HG03060 (cell line): ENCODE results near the gene LYPD5.
"Not testable (repeated sequence)": the region's sequence is repeated elsewhere in the genome, so short reads cannot be mapped to it uniquely, and the experiment has no call there.

ENCODE experiments used
- ATAC-seq: cut with Tn5 transposase; IDR thresholded peaks from one replicate; pipeline ENCODE4 v1.9.1; 2021; ENCODE audit warnings: low read depth, moderate number of reproducible peaks; ENCODE audit not compliant: unreplicated experiment

The LYPD5 gene

DNA sequence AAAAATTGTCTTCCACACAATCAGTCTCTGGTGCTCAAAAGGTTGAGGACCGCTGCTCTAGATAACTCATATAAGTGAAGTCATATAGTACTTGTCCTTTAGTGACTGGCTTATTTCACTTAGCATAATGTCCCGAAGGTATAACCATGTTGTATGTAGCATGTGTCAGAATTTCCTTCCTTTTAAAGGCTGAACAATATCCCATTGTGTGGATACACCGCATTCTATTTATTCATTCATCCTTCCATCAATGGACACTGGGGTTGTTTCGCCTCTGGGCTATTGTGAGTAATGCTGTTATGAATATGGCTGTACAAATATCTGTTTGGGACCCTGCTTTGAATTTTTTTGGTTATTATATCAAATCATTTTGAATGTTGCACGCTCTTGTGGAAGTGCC, 4.6 kb upstream of the LYPD5 start:
- ATAC-seq: no peak

DNA sequence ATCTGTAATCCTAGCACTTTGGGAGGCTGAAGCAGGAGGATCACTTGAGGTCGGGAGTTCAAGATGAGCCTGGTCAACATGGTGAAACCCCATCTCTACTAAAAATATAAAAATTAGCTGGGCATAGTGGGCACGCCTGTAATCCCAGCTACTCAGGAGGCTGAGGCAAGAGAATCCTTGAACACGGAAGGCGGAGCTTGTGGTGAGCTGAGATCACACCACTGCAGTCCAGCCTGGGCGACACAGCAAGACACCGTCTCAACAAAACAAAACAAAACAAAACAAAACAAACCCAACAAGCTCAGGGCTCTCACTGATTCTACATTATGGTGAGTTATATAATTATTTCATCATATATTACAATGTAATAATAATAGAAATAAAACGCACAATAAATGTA, 4.2 kb upstream of the LYPD5 start:
- not testable (repeated sequence) for ATAC-seq

DNA sequence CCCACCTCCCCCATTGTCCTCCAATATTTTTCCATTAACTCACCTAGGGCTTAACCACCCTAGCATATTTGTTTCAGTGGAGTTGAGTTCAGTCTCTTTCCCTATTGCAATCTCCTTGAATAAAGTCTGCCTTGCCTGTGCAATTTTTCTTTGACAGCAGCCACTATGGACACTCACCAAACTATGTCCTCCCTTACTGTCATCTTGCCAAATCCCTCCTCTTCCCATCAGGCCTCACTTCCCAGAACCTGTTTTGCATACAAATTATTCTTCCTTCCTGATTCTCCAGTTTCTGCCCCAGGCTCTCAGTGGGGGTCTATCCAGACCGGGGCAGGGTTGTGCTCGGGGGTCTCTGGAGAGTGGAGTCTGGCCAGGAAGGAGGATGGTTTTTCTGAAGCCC, 2.2 kb upstream of the LYPD5 start:
- no peak for ATAC-seq

DNA sequence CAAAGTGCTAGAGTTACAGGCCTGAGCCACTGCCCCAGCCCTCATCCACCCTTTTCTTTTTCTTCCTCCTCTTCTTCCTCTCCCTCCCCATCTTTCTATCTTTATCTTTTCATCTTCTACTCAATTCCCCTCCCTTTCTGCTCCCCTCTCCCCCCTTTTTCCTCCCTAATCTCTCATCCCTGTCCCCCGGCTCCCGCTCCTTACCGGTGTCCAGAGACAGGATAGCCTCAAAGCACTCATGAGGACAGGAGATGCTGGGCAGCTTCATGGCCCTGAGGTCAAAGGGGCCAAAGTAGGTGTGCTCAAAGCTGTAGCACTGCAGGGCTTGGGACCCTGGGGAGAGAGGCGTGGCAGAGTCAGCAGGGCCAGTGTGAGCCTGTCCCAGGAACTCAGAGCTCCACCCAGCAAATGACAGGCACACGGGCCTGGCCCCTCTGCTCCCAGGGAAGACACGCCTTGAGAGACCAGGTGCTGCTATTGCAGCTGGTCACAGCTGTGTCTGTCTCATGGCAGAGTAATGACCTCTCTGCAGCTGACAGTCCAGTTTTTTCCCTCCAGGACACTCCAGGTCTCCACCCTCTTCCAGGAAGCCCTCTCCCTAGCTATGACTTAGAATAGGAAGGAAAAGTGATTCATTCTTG, 2.6 kb downstream of the LYPD5 start:
- ATAC-seq: no peak

DNA sequence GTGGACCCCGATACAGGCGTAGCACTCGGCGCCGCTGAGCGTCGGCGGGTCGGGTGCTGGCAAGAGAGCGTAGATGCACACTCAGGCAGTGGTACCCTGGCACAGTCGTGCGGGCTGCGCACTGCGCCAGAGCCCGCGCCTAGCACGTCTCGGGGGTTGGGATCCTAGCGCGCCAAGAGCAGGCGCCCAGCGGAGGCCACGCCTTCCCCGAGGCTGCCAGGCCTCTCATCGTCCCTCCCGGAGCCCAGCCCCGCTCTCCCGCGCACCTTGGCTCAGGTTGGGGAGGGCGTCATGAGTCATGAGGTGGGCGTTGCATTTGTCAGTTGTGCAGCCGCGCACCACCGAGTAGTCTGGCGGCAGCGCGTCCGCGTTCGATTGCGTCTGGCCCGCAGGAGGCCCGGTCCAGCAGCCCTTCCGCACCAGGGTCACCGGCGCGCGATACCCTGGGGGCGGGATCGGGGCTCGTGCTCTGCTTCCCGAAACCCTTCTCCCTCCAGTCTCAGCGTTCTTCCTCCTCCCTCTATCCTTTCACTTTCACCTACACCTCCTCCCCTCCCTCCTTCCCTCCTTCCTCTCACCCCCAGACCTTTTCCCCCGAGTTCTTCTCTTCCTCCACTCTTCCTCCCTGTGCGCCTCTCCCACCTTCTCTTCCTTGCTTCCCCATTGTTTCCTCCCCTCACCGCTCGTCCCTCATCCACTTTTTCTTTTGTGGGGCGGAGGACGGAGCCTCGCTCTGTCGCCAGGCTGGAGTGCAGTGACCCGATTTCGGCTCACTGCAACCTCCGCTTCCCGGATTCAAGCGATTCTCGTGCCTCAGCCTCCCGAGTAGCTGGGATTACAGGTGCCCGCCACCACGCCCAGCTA, 3.5 kb downstream of the LYPD5 start:
- no peak for ATAC-seq

DNA sequence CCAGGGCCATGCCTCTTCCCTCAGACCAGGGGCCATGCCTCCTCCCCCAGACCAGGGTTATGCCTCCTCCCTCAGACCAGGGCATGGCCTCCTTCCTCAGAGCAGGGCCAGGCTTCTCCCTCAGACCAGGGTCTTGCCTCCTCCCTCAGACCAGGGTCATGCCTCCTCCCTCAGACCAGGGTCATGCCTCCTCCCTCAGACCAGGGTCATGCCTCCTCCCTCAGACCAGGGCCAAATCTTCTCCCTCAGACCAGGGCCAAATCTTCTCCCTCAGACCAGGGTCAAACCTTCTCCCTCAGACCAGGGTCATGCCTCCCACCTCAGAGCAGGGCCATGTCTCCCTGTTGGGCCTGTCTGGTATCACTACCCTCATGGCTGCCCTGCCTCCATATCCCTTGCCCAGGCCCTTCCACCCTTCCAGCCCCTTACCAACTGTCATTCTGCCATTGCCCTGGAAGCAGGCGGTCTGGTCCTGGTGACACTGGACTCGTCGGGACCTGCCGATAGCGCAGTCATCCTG, 4.2 kb downstream of the LYPD5 start:
- no peak for ATAC-seq

DNA sequence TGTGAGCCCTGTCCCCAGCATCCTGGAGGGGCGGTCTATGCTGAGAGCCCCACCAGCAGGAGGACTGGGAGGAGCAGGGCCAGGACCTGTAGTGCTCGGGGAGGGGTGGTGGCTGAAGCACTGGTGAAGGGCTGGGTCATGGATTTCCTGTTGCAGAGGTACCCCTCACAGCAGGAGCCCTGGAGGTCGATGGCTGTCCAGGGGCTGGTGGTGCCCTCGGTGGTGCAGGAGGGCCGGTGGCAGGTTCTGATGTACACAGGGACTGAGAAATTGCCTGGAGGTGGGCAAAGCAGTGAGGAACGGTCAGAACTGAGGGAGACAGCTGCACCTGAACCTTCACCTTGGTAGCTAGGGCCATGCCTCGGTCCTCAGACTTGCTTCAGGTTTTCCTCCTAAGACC, 4.7 kb downstream of the LYPD5 start:
- ATAC-seq: no peak

DNA sequence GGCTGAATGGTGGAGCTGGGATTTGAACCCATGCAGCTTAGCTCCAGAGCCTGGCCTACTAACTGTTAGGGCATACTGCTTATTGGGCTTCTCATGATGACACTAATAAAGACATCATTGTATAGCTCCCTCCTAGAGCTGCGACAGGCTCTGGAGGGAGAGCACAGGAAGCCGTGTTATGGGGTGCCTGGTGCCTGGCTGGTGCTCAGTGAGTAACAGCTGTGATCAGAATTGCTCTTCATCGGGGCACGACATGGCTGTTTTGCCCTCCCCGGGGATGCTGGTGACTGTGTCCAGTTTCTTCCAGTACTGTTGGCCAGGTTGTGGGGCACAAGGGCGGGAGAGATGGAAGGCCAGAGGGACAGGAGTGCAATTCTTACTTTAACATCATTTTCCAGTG, 5.1 kb downstream of the LYPD5 start:
- ATAC-seq: no peak

DNA sequence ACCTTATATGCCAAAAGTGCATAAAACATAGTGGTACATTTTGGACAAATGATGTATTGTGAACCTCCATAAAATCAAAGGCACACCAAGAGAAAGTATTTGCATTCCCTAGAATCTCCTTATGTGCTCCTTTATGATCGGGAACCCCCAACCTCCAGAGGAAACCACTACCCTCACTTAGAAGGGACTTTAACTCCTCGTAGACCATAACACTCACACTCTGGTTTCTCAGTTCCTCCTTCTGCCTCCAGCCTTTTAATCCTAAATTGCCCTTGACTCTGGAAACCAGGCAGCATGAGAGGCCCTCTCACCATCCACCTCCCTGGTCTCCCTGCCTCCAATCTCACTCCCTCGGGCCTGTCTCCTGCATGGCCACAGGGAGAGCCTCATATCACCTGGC, 11.7 kb downstream of the LYPD5 start:
- ATAC-seq: no peak

DNA sequence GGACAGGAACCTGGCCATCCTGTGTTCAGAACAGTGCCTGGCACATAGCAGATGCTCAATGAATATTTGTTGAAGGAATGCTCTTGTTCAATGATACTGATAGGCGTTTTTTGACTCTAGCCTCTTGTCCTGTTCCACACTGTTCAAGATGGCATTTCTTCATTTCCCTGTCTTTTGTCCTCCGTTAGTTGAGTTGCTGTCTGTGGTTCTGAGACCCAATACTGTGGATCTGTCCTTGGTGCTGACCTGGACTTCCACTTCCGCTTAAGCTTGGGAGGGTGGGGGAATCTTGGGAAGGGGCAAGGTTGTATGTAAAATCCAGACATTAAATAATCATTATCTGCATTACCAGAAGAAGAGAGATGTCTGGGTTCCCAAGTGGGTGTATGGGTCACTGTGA, 13.2 kb downstream of the LYPD5 start:
- no peak for ATAC-seq

DNA sequence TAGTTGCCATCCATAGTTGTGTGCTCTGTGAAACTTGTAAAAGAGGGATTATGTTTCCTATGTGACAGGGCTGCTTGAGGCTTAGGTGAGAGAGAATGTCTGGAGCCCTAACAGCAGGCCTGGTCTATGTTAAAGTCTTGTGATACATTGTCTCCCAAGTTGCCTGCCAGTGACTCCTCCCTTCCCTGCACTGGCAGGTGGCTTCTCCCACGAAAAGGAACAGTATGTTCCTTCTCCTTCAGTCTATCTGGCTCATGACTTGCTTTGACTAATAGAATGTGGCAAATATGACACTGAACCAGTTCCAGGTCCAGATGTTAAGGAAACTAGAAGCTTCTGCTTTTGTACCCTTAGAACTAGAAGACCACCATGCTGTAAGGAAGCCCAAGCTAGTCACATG, 15.6 kb downstream of the LYPD5 start:
- no peak for ATAC-seq

DNA sequence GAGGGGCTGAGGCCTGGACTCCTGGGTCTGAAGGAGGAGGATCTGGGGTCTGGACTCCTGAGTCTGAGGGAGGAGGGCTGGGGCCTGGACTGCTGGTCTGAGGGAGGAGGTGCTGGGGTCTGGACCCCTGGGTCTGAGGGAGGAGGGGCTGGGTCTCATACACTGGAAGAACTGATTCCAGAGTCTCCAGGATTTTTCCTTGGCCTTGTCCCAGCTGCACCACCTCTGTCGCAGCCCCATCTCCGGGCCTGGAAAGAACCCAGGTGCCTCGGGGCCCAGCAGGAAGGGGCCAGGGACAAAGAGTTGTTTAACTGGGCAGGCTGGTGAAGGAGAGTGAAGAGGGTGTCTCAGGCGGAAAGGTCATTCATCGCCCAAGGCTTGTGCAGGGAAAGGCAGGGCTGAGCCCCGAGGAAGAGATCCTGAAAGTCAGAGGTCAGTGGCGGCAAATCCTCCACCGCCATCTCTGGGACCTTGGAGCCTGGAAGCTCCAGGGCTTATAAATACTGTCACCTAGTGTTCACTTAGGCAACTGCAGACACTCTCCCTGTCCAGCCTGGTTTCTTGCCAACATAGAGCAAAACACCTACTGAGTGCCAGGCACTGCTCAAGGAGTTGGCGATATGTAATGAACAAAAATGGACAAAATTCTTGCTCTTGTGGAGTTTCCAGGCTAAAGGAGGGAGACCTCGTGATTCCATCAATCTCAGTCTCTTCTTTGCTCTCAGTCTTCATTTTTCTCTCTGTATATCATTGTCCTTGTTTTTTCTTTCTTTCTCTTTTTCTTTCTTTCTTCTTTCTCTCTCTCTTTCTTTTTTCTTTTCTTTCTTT, 17.1 kb downstream of the LYPD5 start:
- ATAC-seq: no peak

DNA sequence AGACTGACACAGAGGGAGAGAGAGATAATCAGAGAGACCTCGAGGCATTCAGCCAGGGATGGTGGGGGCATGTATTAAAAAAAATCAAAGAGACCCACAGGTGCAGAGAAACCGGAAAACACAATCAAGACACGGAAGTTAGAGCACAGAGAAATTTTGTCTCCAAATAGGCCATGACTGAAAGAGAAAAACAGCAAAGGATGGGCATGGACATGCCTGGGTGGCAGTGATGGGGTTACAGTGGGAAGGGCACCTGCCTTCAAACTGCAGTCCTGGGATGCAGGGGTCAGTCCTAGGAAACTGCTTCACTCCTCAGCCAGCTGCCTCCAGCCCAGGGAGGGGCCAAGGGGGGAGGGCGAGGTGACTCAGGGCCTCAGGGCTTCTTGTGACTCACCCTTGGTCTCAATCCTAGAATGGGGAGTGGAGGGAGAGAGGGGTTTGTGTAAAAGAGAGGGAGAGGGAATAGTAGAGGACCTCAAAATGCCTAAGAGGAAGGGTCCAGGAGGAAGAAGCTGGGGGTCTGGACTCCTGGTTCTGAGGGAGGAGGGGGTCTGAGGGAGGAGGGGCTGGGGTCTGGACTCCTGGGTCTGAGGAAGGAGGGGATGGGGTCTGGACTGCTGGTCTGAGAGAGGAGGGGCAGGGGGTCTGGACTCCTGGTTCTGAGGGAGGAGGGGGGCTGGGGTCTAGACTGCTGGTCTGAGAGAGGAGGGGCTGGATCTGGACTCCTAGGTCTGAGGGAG, 17.8 kb downstream of the LYPD5 start:
- no peak for ATAC-seq

DNA sequence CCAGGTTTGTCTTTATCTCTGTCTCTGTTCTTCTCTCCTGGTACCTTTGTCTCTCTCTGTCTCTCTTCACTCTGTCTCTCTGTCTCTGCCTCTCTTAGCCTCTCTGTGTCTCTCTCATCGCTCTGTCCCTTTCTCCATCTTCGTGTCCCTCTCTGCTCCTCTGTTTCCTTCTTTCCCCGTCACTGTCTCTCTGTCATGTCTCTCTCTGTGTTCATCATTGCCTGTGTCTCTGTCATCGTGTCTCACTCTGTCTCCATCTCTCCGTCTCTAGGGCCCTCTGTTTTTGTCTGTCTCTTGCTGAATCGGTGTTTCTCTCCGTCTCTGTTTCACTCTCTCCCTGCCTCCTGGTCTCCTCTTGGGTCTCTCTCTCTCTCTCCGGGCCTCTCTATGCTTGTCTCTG, 18.6 kb downstream of the LYPD5 start:
- ATAC-seq: no peak

DNA sequence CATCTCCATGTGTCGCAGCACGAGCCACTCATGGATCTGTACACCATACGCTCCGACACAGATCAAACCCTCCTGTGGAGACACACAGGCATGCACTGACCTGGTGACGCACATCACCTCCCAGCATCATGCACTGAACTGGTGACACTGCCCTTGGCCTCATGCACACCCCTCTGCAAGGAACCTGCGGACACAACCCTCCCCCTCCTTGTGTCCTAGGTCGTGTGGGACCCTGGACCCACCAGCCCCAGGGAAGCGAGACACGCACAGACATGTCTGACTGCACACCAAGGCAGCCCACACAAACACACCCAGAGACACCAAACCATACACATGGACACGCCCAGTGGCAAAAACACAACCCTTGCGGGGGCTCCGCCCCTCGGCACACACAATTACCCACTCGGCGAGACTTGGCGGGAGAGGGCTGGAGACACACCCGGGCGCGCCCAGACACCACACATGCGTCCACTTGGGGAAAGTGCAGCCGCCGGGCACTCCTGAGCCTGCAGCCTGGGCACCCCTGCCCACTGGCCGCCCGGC, 19.5 kb downstream of the LYPD5 start:
- ATAC-seq: no peak

DNA sequence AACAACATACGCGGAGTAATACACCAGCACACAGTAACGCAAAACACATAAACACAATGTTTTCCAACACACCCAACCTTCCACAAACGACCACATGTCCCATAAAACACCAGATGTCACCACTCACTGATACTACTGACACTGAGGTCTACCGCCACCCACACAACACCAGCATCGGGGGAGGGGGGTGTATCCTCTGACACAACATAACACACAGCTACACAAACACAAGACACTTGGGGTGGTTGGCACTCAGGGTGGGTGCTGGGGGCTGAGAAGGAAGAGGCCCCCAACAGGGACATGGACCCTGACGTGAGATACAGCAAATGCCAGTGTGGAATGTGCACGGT, 20.0 kb downstream of the LYPD5 start:
- no peak for ATAC-seq

DNA sequence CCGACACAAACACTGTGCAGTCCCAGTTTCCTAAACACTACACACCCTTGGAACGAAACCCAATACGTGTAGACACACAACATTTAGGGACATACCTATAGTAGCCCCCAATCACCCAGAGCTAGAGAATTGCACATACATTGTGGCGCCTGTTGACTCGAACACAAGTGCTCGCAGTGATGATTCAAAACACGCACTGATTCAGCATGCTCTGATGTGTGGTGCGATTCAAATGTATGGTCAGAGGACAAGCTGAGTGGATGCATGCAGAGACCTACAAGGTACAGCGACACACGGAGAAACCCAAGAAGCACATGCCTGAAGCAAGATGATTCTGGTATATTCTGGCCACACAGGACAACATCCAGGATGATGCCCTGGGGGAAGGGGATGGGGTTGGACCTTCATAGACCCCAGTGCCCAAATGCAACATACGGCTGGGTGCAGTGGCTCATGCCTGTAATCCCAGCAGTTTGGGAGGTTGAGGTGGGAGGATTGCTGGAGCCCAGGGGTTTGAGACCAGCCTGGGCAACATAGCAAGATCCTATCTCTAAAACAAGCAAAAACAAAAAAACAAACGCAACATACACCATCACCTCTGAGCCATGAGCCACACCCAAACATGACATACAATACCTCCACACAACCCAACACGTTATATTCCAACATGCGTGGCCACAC, 20.5 kb downstream of the LYPD5 start:
- no peak for ATAC-seq

DNA sequence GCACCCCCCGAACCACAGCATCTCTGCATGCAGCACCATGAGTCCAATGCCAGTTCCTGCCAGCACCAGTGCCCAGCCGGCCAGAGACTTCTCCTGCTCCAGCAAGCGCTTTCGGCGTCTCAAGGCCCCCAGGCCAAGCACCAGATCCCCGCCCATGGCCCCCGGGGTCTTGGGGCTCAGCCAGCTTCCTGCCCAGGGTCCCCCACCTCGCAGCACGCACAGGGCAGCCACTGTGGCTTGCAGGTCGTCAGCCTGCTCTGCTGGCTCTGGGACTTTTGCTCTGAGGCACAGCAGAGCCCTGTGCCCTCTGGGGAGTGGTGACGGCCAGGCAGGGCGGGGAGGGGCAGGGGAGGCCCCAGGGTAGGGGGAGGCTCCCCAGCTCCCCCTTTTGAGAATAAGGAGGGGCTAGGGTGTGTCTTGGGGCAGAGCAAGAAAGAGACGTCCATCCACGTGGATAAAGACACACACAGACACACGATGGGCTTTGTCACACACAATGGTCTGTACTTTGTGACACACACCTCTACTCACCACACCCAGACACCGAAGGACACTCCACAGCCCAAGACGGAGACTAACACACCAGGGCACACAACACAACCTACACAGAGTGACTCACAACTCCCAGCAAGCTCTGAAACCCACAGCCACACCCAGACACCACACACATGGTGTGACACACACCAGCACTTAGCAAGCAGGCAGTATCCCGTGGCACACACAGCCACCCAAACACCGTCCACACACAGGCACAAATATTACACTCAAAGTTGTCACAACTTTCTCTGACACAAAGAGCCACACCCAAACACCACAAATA, 21.3 kb downstream of the LYPD5 start, which contains the start of gene KCNN4:
Gene KCNN4 (minus strand): TSS at position 268 of the 820 bp plus-strand sequence. CDS start 112 bp downstream, at position 156.
- ATAC-seq: no peak

DNA sequence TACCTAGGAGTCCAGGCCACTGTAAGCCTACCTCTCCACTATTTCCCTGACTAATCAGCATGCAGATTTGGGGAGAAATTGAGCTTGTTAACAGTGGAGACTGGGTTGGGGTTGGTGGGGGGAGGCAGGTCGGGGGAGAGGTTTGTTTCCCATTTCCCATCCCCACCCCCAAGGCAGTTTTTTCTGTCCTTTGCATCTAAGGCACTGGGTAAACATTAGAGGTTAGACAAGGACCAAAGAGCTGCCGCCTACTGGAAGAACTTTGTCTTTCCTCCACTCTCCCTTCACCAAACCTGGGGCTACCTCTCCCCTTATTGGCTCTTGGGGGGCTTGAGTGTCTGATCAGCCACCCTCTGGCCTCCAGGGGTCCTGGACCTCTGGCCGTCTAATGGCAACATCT, 22.4 kb downstream of the LYPD5 start:
- no peak for ATAC-seq
